Right renal cortex interstitium (tissue), 3 donors: ENCODE measurements around the gene ZFPM1. TPM values are rescaled to one million over a fixed set of nuclear protein-coding genes. Genes with fewer than 3 reads are reported as not detected.

Experiments used
- DNase-seq, 3 donors: peaks; one replicate each; pipeline ENCODE4 v3.0.0-alpha.2; 2013; ENCODE audit warnings: low read depth in 3 of 3, low spot score in 2 of 3
- polyA plus RNA-seq, 3 donors: library from polyadenylated mRNA; unstranded; fragments of 120-200 nt; gene quantifications; one replicate each; pipeline ENCODE4 v1.2.1, GENCODE V29; 2013; ENCODE audit not compliant: insufficient read length in 3 of 3

ZFPM1 gene
- polyA plus RNA-seq, 3 donors: 1.6 to 2.2 (median 1.8) TPM

DNA sequence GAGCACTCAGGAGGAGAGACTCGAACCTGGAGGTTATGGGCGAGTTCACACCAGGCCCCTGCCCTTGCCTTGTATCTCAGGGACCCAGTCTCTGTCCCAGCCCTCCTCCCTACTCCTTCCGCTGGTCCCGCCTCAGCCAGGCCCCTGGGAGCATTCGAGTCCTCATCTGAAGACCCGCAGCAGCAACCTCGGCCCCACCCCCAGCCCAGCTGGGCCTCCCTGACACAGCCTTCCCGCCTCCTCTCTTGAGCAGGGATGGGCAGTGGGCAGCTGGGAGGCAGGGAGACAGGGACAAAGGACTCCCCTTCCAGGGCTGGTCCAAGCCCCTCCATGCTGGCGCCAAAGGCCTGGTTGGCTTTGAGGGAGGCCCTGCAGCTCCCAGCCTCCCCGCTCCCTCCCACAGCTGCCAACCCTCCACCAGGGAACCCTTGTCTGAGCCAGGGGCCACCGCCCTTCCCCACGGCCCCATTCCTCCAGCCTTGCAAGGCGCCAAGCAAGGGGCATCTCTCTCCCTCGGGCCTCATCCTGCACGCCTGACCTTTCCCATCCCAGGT lies 101.7 kb downstream of the ZFPM1 start:
- no peak for DNase-seq

DNA sequence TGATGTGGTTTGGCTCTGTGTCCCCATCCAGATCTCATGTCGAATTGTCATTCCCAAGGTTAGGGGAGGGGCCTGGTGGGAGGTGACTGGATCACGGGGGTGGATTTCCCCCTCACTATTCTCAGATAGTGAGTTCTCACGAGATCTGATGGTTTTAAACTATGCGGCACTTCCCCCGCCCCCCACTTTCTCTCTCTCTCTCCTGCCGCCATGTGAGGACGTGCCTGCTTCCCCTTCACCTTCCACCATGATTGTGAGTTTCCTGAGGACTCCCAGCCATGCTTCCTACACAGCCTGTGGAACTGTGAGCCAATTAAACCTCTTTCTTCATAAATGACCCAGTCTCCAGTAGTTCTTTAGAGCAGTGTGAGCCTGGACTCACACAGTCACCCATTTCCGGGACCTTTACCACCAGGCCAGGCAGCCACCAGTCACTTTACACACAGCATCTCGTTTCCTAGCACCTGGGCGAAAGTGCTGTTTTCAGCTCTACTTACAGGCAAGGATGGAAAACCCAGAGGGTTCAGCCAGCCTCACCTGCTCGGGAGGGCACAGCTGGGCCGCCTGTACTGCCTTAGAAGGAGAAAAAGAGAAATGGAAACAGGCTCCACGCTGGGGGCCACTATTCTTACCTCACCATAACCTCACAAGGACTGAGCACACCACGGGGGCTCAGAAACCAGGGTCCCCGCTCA lies 103.4 kb downstream of the ZFPM1 start:
- DNase-seq: no peak

DNA sequence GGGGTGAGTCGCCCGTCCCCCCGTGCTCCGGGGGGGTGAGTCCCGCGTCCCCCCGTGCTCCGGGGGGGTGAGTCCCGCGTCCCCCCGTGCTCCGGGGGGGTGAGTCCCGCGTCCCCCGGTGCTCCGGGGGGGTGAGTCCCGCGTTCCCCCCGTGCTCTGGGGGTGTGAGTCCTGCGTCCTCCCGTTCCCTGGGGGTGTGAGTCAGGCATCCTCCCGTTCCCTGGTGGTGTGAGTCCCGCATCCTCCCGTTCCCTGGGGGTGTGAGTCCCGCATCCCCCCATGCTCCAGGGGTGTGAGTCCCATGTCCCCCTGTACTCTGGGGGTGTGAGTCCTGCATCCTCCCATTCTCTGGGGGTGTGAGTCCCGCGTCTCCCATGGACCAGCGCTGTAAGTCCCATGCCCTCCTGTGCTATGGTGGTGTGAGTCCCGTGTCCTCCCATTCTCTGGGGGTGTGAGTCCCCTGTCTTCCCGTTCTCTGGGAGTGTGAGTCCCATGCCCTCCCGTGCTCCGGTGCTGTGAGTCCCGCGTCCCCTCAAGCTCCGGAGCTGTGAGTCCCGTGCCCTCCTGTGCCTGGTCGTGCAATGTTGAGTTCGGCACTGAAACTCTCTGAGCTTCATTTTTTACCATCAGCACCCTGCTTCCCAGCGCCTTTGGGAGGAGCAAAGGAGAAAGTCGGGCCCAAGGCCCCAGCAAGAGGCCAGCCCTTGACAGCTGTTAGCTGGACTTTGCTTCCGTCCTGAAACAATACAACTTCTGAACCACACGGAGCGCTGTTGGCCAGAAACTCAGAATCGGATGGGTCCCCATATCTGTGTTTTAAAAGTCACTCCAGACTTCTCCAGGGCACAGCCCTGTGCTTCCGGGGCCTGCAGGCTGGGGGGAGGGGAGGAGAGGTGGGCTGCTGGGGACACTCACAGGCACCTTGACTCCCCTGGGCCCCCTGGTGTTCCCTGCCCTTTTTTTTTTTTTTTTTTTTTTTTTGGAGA lies 105.7 kb downstream of the ZFPM1 start:
- DNase-seq: peak; percentile 36 to 62 (median 61)

DNA sequence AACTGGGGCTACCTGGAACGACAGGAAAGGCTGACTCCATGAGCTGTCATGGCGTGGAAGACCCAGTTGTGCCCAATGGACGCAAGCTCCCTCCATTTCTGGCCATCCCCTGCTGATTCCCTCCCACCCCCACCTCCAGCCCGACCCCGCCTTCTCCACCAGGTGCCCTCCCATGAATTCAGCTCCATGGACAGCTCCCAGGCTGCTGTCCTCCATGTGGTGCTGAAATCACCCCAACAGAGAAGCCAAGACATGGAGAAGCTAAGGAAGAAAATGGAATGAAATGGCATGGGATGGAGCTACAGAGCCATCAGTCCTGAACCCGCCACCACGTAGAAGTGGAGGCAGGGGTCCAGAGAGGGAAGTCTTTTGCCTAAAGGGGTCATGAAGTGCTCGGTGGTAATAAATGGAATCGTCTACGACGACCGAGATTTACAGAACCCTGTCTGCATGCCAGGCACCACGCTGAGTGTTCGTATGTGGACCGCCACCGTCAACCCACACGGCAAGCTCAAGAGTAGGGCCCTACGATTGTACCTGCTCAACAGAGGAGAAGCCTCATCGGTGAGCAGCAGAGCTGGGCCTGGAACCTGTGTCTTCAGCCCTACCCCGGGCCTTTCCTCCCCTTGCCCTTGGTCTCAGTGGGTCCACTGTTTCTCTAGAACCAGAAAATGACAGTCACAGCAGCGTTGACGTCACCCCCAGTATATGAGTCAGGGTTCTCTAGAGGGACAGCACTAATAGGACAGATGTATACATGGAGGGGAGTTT lies 107.8 kb downstream of the ZFPM1 start:
- no peak for DNase-seq

DNA sequence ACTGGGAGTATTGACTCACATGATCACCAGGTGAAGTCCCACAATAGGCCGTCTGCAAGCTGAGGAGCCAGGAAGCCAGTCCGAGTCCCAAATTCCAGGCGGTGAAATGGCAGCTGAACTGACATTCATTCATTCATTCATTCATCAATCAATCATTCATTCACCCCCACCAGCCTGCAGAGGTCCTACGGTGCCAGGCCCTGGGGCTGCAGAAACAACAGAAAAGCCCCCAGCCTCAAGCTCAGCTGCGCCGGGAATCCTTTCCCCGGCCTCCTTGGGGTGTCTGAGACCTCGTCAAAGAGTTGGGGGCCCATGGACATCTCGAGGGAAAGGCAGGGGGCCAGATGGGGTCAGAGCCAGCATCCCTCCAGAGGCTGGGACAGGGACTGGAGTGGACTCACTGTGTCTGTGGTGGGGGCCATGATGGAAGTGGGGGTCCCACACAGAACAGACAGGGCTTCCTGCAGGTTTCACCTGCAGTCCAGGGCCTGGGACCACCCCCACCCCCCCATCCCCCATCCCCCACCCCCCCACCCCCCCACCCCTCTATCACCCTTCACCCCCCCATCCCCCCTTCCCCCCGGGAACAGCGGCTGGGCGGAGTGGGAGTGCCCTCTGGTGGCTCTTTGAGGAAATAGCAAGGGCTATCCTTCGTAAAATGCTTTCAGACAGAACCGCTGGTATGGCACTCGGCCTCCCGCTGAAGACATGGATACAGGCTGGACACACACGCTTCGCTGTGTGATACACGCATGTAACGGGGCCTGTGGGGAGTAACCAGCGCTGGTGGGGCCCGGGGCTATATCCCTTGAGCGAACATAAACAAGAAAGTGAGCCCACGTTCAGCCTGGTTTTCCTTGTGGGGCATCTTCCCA lies 108.6 kb downstream of the ZFPM1 start:
- no peak for DNase-seq

DNA sequence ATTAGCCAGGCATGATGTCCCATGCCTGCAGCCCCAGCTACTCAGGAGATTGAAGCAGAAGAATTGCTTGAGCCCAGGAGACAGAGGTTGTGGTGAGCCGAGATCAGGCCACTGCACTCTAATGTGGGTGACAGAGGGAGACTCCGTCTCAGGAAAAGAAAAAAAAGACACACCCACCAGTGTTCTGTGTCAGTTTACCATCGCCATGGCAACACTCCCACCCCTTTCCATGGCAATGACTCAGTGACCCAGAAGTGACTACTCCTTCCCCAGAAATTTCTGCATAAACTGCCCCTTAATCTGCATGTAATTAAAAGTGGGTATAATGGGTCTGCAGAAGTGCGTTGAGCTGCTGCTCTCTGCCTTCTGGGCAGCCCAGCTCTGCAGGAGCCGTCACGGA lies 113.1 kb downstream of the ZFPM1 start:
- DNase-seq: no peak

DNA sequence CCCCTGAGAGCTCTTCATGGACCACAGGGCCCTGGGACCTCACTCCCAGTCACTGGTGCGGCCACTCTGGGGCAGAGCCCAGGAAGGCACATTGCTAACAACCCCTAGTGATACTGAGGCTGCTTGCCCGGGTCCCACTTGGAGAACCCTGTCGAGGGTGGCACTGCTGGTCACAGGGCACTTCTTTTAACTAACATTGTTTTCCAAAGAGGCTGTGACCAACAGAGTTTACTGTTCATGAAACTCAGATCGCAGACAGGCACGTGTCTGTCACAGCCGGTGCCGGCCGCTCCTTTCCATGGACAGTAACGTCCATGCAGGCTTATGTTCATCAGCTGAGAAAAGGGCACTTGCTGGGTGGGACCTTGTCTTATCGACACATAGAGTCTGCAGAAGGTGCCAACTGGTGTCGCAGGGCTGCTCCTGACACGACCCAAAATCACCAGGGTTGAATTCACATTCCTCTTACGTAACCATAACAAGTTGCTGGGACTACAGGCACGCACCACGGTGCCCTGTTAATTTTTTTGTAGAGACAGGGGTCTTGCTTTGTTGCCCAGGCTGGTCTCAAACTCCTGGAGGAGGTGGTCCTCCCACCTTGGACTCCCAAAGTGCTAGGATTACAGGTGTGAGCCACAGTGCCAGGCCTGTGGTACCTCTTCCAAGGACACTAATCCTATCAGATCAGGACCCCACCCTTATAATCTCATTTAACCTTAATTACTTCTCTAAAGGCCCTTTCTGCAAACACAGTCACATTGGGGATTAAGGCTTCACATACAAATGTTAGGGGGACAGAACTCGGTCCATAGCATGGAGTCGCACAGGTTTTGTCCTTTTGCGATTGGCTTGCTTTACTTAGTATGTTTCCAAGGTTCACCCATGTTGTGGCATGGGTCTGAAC lies 115.9 kb downstream of the ZFPM1 start:
- no peak for DNase-seq

DNA sequence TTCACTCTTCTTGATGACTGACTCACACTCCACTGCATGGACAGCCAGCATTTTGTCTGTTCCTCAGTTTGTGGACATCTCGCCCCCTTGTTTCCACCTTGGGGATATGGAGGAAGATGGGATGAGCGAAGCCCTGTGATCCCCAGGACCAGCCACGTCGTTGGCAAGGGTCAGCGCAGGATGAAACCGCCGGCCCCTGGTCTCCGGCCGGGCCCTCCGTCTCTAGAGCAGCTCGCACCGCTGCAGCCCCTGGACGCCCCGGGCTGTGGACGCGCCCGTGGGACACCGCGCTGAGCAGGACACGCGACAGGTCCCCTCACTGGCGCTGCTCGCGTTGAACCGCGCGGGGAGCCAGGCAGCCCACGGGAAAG lies 116.5 kb downstream of the ZFPM1 start:
- DNase-seq: no peak

DNA sequence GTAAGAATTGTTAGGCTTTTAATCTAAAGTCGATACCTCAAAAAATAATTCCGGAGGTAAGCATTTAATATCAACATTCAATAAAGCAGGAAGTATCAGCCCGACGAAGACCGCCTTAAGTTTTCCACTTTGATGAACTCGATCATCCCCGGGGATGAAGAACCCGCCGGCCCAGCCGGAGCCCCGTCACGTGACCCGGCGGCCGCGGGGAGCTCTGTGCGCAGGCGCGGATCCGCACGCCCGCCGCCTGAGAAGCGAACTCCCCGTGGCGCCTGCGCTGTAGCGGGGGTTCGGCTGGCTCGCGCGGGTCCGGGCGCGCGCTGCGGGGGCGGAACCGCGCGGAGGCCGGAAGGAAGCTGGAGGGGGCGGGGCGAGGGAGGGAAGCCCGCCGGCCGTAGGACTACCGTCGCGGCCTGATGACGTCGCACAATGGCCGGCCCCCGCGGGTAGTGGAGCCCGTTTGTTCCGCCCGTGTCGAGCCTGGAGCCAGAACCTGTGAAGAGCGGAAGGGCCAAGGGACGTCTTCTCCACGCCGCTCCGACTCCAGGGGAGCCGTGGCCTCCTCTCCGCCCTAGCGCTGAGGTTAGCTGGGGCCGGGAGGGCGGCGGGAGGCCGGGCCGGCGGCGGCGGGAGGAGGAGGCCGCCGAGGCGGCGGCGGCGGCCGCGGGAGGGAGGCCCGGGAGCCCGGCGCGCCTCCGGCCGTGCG lies 117.1 kb downstream of the ZFPM1 start, which contains the start of gene ZC3H18:
ZC3H18 (plus strand) TSS at position 419 of the 706 bp plus-strand sequence. CDS start 6,721 bp downstream, outside the sequence.
- DNase-seq: peak; percentile 82 to 94 (median 93)

DNA sequence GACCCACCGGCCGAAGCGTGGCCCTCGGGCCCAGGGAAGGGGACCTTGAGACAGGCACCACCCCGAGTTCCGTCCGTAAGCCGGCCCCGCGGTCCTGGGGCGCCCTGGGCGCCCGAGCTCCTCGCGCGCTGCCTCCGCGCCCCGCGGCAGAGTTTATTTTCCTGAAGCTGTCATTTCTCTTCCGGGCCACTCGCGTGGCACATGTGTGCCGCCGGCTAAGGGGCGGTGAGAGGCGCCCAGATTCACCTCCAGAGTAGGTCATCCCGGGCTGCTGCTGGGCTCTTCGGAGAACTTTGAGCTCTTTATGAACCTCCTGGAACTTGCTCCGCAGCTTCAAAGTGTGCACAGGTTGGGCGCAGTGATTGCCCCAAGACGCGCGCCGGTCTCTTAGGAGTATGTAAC lies 117.6 kb downstream of the ZFPM1 start:
- DNase-seq: no peak

DNA sequence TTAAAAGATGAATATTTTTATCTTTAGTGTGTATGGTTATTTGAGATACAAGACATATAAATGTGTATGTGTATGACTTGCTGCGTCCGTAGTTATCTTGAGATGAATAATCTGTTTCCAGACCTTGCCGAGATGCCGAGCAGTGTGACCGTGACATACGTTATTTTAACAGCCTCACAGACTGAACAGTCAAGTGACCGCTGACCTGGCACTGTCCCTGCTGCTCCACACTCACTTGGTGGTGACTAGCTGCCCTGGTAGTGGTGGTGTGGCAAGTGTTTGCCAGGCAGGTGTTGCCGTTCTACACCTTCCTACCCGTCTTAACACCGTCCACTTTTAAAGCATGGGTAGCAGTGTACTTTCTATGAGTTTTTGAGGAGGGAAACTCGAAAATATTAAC lies 122.2 kb downstream of the ZFPM1 start:
- no peak for DNase-seq

DNA sequence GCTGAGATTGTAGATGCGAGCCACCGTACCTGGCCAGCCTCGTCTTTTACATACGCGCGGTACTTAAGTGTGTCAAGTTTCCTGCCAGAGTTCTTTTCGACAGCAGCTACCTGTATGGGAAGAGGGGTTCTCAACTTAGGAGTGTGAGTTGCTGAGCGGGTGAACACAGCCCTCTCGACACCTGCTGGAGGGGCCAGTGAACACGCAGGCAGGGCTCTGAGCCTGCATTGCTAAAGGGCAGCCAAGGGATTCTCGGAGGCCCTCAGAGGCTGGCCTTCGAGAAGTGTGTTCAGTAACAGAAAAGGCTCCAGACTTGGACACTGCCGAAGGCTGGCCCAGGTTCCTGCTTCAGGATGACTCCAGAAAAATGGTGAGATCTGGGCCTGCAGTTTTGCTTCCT lies 123.2 kb downstream of the ZFPM1 start:
- no peak for DNase-seq

DNA sequence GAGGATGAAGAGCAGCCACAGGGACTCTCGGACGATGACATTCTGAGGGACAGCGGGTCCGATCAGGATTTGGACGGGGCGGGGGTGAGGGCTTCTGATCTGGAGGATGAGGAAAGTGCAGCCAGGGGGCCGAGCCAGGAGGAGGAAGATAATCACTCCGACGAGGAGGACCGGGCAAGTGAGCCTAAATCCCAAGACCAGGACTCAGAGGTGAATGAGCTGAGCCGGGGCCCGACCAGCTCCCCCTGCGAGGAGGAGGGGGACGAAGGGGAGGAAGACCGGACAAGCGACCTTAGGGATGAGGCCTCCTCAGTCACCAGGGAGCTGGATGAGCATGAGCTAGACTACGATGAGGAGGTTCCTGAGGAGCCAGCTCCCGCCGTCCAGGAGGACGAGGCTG lies 124.1 kb downstream of the ZFPM1 start:
- DNase-seq: no peak

DNA sequence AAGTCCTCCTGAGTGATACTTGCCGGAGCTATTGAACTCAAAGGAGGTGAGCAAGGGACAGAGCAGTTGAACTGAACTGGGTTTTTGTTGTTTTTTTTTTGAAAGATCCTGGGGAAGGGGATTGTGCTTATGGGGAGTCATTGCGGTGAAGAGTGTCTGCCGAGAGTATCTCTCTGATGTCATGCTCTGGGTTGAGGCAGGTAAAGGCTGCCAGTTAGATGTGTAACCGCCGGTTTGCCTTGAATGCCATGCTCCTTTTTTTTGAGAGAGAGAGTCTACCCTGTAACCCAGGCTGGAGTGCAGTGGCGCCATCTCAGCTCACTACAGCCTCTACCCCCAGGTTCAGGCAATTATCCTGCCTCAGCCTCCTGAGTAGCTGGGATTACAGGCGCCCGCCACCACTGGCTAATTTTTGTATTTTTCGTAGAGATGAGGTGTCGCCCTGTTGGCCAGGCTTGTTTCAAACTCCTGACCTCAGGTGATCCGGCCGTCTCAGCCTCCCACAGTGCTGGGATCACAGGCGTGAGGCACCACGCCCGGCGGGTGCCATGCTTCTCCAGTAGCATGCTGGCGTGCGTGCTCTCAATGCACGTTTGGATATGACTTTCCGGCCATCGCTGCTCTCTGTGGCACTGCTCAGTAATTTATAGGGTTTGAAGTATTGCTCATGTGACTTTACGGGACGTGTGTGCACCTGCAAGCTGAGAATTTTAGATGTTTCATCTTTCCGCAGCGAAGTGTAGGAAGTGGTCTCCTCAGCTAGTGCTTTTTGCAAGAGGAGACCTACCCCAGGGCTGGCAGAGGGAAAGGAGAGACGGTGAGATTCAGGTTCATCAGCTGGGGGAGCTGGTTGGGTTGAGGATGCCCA lies 125.6 kb downstream of the ZFPM1 start:
- DNase-seq: no peak

DNA sequence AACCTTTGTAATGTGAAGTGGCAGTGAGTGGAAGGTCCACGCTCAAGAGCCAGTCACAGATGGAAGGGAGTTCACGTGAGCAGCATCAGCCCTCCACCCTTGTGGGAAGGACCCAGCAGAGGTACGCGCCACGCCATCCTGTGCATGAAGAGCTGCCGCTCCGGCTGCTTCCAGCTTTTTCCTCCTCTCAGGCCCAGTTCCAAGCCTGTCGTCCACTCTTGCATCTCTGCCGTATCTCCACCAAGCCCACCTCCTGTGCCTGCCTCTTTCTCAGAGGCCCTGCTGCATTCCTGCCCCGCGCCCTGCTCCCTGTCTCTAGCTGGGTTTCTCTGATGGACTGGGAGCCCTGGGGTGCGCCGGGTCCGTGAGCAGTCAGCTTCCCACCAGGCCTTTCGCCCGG lies 127.3 kb downstream of the ZFPM1 start:
- no peak for DNase-seq

DNA sequence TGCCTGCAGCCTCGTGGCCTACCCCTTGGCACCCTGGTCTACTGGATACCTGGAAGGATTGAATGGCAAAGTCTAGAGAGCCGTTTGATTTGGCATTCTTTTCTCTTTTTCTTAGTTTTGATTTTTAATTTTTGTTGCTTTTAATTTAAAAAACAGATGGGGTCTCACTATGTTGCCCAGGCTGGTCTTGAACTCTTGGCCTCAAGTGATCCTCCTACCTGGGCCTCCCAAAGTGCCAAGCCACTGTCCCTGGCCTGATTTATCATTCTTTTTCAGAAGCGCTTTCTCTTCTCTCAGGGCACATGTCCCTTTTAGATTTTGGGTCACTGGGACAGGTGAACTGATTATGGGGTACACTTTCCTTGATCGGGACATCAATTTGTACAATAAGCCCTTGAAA lies 128.0 kb downstream of the ZFPM1 start:
- no peak for DNase-seq

DNA sequence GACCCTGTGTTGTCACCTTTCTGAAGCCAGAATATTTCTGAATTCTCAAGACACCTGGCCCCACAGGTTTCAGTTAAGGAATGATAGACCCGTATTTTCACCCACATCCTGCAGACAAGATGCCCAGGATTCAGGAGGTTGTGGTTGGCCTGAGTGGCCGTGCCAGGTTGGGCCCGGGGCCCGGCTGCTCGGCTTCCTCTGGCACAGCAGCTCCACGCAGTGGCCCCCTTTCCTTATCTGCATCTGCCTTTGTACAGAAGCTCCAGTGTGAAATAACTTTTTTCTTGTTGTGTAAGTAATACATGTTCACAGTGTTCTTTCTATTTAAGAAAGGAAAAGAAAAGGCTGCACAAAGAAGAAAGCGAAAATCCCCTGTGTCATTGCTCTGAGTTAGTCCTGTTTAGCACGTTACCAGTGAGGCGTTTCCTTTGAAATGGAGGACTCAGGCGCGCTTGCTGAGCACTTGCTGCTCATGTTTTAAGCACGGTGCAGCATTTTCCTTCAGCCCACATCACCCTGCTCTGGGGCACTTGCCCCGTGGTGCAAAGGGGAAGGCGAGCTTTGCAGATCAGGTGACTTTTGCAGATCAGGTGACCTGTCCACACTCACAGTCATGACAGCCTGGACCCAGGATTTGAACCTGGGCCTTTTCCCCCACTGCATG lies 130.0 kb downstream of the ZFPM1 start:
- no peak for DNase-seq
